Natural killer cell (primary cell): ENCODE results near the gene TMED1. TPM values are rescaled to one million over a fixed set of nuclear protein-coding genes. Genes with fewer than 3 reads are reported as not detected.

Experiments
- ATAC-seq, 3 donors: fragments of 150-1000 bp in 2 of 3; fragments of 200-7000 bp in 1 of 3; cut with Tn5 transposase; 1 replicate in 1 of 3; 2 replicates in 2 of 3; pipeline ENCODE4 v1.10.0; 2021; ENCODE audit warnings: mild to moderate bottlenecking in 2 of 3, moderate library complexity in 2 of 3
- DNase-seq, 2 donors: peaks; one replicate each; pipeline versions ENCODE4 v3.0.0 to v3.0.0-alpha.2; 2013 to 2021; ENCODE audit warnings: mixed read lengths in 1 of 2
- H3K27ac ChIP-seq: one replicate; pipeline ENCODE4 v1.5.1; 2013; ENCODE audit warnings: mild to moderate bottlenecking, low read length
- H3K27me3 ChIP-seq: one replicate; pipeline ENCODE4 v1.6.1; 2013; ENCODE audit warnings: low read length; ENCODE audit not compliant: control insufficient read depth, insufficient read depth
- H3K36me3 ChIP-seq: one replicate; pipeline ENCODE4 v1.6.1; 2013; ENCODE audit warnings: low read length; ENCODE audit not compliant: control insufficient read depth, insufficient read depth
- H3K4me1 ChIP-seq: one replicate; pipeline ENCODE4 v1.6.1; 2013; ENCODE audit warnings: low read length; ENCODE audit not compliant: control insufficient read depth, insufficient read depth
- H3K4me3 ChIP-seq: one replicate; pipeline ENCODE4 v1.5.1; 2013; ENCODE audit warnings: low read length
- H3K9me3 ChIP-seq: one replicate; pipeline ENCODE4 v1.6.1; 2013; ENCODE audit warnings: low read length; ENCODE audit not compliant: control insufficient read depth, insufficient read depth
- H3K27ac Mint-ChIP-seq, 2 donors: one replicate each; pipeline ENCODE4 v1.8.0; 2022; ENCODE audit warnings: mild to moderate bottlenecking in 2 of 2, mixed read lengths in 2 of 2, moderate library complexity in 1 of 2
- H3K27me3 Mint-ChIP-seq, 2 donors: one replicate each; pipeline ENCODE4 v1.8.0; 2022; ENCODE audit warnings: low read depth in 2 of 2, mixed read lengths in 2 of 2
- H3K36me3 Mint-ChIP-seq: one replicate; pipeline ENCODE4 v1.8.0; 2022; ENCODE audit warnings: mixed read lengths
- H3K4me1 Mint-ChIP-seq, 2 donors: one replicate each; pipeline ENCODE4 v1.8.0; 2022; ENCODE audit warnings: mixed read lengths in 2 of 2
- H3K4me3 Mint-ChIP-seq: one replicate; pipeline ENCODE4 v1.8.0; 2022; ENCODE audit warnings: mild to moderate bottlenecking, moderate library complexity, mixed read lengths
- H3K9me3 Mint-ChIP-seq, 2 donors: one replicate each; pipeline ENCODE4 v1.8.0; 2022; ENCODE audit warnings: mixed read lengths in 2 of 2
- WGBS: methylation state at CpG from one replicate; pipeline ENCODE4 v1.1.7; 2013; ENCODE audit warnings: missing lambda C conversion rate; ENCODE audit not compliant: insufficient coverage; 5-methylcytosine and 5-hydroxymethylcytosine counted together
- intact Hi-C: fragments of 100-400 bp; cut with micrococcal nuclease; formaldehyde crosslinking; loops from one replicate; pipeline ENCODE4 v1.14.2; 2022
- total RNA-seq, 4 donors: library from RNA; stranded (reverse); fragments of 120-200 nt in 1 of 4; gene quantifications; one replicate each; pipeline versions ENCODE4 v1.2.3 to v1.2.4, GENCODE V29; 2013 to 2022
- TF ChIP-seq, protein P1 (sequence below): fragments of 200-600 bp; IDR thresholded peaks from one replicate; pipeline ENCODE4 v1.8.0; 2022; ENCODE audit warnings: antibody characterized with exemption

TMED1 gene
- total RNA-seq, 3 donors from 2014 or later (not counting 1 experiment from before 2014, with no cell fraction given): 20.5 to 27.8 (median 27.4) TPM

DNA sequence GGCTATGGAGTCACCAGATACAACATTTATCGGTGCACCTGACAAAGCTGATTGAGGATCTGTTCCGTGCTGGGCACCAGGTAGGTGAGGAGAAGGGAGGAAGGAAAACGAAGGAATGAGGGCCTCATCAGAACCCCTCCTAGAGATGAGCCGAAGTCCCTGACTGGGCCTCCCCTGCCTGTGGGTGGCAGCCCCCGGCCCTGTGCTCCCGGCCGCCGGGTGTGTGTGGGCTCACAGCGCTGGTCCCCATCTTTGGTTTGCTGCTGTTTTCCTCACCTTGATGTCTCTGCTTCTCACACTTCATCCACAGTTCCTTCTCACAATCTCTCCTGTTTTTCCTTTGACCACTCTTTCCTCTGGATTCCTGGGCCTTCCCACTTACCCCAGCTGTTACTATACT lies 32.8 kb downstream of the TMED1 start:
- ATAC-seq (no peak), DNase-seq (no peak)
- H3K27ac Mint-ChIP-seq: peak overlapping the region; percentile 72 to 82
- peaks cover 17 to 33% of the 10 kb centered on the region in 2 donors for H3K4me1 Mint-ChIP-seq
- intact Hi-C loops: no loop called here
- no peaks in the 10 kb centered on the region for H3K9me3 Mint-ChIP-seq
- 97% methylated on average over 9 of the region's 9 CpGs for WGBS
- no peak overlapping the region for H3K4me3 Mint-ChIP-seq
- TF ChIP-seq, protein P1, sequence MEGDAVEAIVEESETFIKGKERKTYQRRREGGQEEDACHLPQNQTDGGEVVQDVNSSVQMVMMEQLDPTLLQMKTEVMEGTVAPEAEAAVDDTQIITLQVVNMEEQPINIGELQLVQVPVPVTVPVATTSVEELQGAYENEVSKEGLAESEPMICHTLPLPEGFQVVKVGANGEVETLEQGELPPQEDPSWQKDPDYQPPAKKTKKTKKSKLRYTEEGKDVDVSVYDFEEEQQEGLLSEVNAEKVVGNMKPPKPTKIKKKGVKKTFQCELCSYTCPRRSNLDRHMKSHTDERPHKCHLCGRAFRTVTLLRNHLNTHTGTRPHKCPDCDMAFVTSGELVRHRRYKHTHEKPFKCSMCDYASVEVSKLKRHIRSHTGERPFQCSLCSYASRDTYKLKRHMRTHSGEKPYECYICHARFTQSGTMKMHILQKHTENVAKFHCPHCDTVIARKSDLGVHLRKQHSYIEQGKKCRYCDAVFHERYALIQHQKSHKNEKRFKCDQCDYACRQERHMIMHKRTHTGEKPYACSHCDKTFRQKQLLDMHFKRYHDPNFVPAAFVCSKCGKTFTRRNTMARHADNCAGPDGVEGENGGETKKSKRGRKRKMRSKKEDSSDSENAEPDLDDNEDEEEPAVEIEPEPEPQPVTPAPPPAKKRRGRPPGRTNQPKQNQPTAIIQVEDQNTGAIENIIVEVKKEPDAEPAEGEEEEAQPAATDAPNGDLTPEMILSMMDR: no peak
- peaks cover 9% of the 10 kb centered on the region for H3K36me3 Mint-ChIP-seq
- no peak overlapping the region for H3K4me3 ChIP-seq
- H3K27me3 Mint-ChIP-seq: no peaks in the 10 kb centered on the region
- no peaks in the 10 kb centered on the region for H3K9me3 ChIP-seq
- H3K27ac ChIP-seq: no peak overlapping the region
- H3K4me1 ChIP-seq: peaks cover 48% of the 10 kb centered on the region
- no peaks in the 10 kb centered on the region for H3K27me3 ChIP-seq
- H3K36me3 ChIP-seq: peaks cover 60% of the 10 kb centered on the region

DNA sequence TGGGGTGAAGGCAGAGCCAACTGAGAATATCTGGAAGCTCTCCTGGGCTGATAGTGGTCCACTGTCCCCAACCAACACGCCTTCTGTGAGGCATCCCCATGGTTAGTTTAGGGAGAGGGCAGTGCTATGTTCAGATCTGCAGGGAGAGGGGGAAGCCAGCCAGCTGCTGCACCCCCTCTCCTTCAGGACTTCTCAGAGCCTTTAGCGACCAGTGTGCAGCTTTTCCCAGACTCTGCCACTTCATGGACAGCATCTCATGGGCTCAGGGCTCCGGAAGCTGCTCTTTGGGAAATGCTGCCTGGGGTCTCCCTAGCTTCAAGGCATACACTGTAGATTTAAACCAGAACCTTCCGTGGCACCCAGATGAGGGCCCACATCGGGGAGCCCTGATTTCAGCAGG lies 33.5 kb downstream of the TMED1 start:
- no peak overlapping the region for H3K4me3 ChIP-seq
- peaks cover 56% of the 10 kb centered on the region for H3K4me1 ChIP-seq
- H3K9me3 Mint-ChIP-seq: no peaks in the 10 kb centered on the region
- peaks cover 9% of the 10 kb centered on the region for H3K36me3 Mint-ChIP-seq
- peaks cover 60% of the 10 kb centered on the region for H3K36me3 ChIP-seq
- 90% methylated on average over 5 of the region's 5 CpGs for WGBS
- intact Hi-C loops: no loop called here
- H3K27ac ChIP-seq: no peak overlapping the region
- ATAC-seq: no peak
- no peak overlapping the region for H3K4me3 Mint-ChIP-seq
- H3K27ac Mint-ChIP-seq: peak overlapping the region; percentile 31 to 82
- H3K4me1 Mint-ChIP-seq: peaks cover 23 to 38% of the 10 kb centered on the region in 2 donors
- TF ChIP-seq, protein P1: no peak
- no peaks in the 10 kb centered on the region for H3K27me3 Mint-ChIP-seq
- DNase-seq: no peak
- no peaks in the 10 kb centered on the region for H3K9me3 ChIP-seq
- no peaks in the 10 kb centered on the region for H3K27me3 ChIP-seq

DNA sequence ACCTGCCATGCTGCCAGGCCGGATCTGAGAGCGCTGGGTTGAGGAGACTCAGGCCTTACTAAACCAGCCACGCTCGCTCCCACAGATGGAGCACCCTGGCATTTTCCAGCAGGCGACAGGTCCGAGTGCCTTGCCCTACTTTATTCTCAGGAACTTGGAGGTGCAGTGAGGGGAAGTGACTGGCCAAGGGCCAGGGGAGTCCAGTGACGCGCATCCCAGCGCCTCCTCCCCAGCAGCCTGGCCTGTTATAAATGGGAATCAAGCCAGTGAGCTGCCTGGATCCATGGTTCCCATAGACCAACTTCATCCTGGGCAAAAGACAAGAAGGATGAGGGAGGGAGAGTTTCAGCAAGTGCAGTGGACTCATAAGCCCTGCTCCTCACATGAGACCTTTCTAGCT lies 35.5 kb downstream of the TMED1 start:
- H3K4me1 ChIP-seq: peaks cover 69% of the 10 kb centered on the region
- peak overlapping the region; percentile 98 for H3K27ac ChIP-seq
- H3K27me3 Mint-ChIP-seq: no peaks in the 10 kb centered on the region
- peaks cover 31 to 48% of the 10 kb centered on the region in 2 donors for H3K4me1 Mint-ChIP-seq
- H3K9me3 Mint-ChIP-seq: no peaks in the 10 kb centered on the region
- 94% methylated on average over 9 of the region's 9 CpGs for WGBS
- peaks cover 62% of the 10 kb centered on the region for H3K36me3 ChIP-seq
- no peak overlapping the region for H3K4me3 ChIP-seq
- peaks cover 9% of the 10 kb centered on the region for H3K36me3 Mint-ChIP-seq
- no peak overlapping the region for H3K4me3 Mint-ChIP-seq
- intact Hi-C loops: no loop called here
- no peaks in the 10 kb centered on the region for H3K27me3 ChIP-seq
- DNase-seq (no peak), ATAC-seq (no peak)
- no peaks in the 10 kb centered on the region for H3K9me3 ChIP-seq
- H3K27ac Mint-ChIP-seq: peak overlapping the region; percentile 93 to 100
- TF ChIP-seq, protein P1: no peak
